Melanocyte of skin (primary cell): ENCODE data around the gene ZNF260. TPM values are rescaled to one million over a fixed set of nuclear protein-coding genes. Genes with fewer than 3 reads are reported as not detected.

ENCODE experiments used
- total RNA-seq, 2 donors: library from RNA; depleted of rRNA; stranded (reverse); fragments of >200 nt; gene quantifications; 2 replicates each; pipeline ENCODE4 v1.2.3, GENCODE V29; 2012

Gene ZNF260
- total RNA-seq: 10 to 100 TPM; 14.5 to 18.6 TPM

DNA sequence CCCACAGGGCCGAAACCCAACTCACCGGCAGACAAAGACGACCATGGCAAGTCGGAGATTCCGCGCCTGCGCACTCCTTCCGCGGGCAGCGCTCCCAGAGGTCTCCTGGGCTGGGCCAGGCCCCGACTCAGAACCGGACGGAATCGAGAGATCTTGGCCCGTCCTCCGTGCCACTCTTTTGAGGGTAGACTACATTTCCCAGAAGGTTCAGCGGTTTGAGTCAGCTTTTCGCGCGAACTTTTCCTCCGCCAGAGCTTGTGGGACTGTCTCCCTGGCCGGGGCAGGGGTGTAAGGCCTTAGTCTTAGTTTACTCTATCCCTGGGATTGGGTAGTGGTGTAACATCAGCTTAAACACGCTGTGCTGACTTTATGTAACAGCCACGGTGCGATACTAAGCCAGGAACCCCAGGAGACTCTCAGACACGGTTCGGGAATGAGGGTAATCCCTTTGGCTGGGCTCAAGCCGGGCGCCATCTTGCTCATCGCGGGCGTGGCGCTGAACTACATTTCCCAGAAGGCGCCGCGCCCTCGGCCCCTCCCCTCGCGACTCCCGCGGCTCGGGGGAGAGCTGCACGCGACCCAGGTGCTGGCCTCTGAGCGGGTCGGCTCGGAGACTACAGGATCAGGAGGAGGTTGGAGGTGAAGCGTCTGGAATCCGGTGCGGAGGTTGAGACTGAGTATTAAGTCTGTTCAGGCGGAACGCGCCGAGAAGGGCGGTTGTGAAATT, at the start of gene ZNF260:
ZNF260 (minus strand) TSS at position 78 of the 727 bp plus-strand sequence. CDS start 13,033 bp downstream, outside the sequence.

DNA sequence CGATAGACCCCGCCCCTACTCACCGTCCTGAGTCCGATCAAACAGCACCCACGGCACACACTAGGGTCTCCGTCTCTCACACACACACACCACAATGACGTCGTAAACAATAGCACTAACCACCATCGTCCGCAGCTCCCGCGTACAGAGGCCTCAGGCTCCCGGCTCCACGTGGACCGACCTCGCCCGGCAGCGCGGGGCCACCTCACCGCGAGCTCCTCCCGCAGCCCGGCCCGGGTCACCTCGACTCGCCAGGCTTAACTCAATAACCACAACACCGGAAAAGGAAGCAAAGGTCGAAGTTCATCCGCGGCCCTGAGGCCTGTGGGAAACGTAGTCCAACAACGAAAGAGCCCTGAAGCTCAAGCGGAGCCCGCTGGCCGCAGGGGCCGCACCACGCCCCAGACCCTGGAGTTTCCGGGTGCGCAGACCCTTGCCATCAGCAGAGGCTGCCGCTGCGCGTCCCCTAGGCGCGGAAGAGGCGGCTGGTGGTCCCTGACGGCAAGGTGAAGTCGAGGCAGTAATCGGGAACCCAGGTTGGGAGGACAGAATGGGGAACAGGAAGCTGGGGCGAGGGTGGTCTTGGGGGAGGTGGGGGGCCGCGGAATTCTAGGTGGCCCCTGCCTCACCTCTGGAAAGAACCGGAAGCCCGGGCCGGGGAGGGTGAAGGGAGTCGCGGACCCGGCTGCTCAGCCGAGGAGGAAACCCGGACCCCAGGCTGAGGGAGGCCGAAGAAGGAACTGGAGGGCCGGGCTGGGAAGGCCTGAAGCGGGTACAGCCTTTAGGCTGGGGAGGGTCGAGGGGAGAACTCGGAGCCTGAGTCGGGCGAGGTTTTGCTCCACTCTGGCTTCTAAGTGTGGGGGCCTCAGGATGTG, 45.2 kb upstream of the ZNF260 start, which contains the start of gene ZNF529:
ZNF529 (minus strand) TSS at position 273 of the 875 bp plus-strand sequence. CDS start 946 bp downstream, outside the sequence.

DNA sequence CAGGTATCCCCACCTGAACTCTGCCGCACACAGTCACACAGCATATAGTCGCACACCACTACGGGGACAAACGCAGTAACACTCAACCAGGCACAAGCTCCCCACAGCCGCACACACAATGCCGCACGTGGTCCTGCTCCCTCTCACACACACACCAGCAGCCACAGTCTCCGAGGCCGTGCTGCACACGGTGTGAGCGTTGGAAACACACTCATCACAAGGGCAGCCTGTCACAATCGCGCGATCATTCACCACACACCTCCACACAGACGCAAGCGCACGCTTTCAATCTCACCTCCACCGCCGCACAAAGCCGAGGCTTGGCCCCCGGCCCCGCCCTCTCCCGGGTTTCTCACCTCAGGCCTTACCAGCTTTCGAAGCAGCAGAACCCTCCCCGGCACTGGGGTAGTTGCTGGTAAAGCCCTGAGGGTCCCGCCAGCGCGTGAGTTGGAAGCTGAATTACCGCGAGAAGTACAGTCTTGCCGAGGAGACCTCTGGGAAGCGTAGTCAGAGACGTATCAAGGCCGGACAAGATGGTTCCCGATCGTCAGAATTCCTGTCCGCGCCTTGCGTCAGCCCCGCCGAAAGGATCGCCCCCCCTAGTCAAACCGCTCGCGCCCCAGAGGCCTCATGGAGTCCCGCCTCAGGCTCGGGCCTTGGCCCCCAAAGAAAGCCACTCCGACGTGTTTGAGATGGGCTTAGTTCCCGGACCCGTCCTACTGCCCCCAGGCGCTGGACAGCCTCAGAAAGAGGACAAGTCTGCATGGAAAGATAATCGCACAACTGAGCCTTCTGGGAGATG, 38.8 kb downstream of the ZNF260 start, which contains the start of gene ZNF566:
ZNF566 (minus strand) TSS at position 444 of the 802 bp plus-strand sequence. CDS start 13,004 bp downstream, outside the sequence.

Other genes with a start within 250 kb of the ZNF260 start
- 1 to 10 TPM; 3.0 to 3.1 TPM for gene ZFP14, start 149.1 kb downstream of the ZNF260 start, total RNA-seq
- 1 to 10 TPM; 2.4 to 6.7 TPM for gene ZFP82, start 109.6 kb downstream of the ZNF260 start, total RNA-seq
- gene ZNF566, start 38.7 kb downstream of the ZNF260 start, total RNA-seq: 10 to 100 TPM; 10.7 to 12.3 TPM
- 1 to 10 TPM; 6.3 to 7.6 TPM for gene ZNF529, start 45.0 kb upstream of the ZNF260 start, total RNA-seq
- gene ZNF382, start 77.0 kb upstream of the ZNF260 start, total RNA-seq: 10 to 100 TPM in 1 of 2 donors, 1 to 10 TPM in 1; 9.7 to 21.0 TPM
- gene ZNF461, start 138.6 kb upstream of the ZNF260 start, total RNA-seq: 1 to 10 TPM; 5.5 to 7.0 TPM
- 1 to 10 TPM; 4.7 to 6.9 TPM for gene ZNF567, start 159.3 kb upstream of the ZNF260 start, total RNA-seq
- gene ZNF850, start 244.5 kb upstream of the ZNF260 start, total RNA-seq: 1 to 10 TPM; 3.4 to 5.0 TPM